HS-5 (cell line): ENCODE measurements around the gene LRRC1.
"Not testable (repeated sequence)": the region's sequence is repeated elsewhere in the genome, so short reads cannot be mapped to it uniquely, and the experiment has no call there.

Experiments
- DNase-seq: peaks from one replicate; pipeline ENCODE4 v3.0.0-alpha.2; 2012; ENCODE audit warnings: low read depth

Gene LRRC1

GRCh38 chr6:53794720-53795339 is at the start of gene LRRC1:
LRRC1 (plus strand) TSS chr6:53795005; CDS start chr6:53795257, 252 bp downstream.
- peak; percentile 56 for DNase-seq

- no peak for DNase-seq
Measured at GRCh38 chr6:53746442-53747103, 48.2 kb upstream of the LRRC1 start.

- no peak for DNase-seq
Measured at GRCh38 chr6:53750052-53750650, 44.7 kb upstream of the LRRC1 start.

- DNase-seq: no peak
Measured at GRCh38 chr6:53751417-53751816, 43.4 kb upstream of the LRRC1 start.

- DNase-seq: no peak
Measured at GRCh38 chr6:53752440-53752839, 42.4 kb upstream of the LRRC1 start.

GRCh38 chr6:53752856-53753255 is 41.9 kb upstream of the LRRC1 start:
- DNase-seq: peak; percentile 41

GRCh38 chr6:53754330-53754729 is 40.5 kb upstream of the LRRC1 start:
- DNase-seq: no peak

- DNase-seq: no peak
Measured at GRCh38 chr6:53756396-53756795, 38.4 kb upstream of the LRRC1 start.

- no peak for DNase-seq
Measured at GRCh38 chr6:53758496-53758895, 36.3 kb upstream of the LRRC1 start.

- no peak for DNase-seq
Measured at GRCh38 chr6:53761036-53761435, 33.8 kb upstream of the LRRC1 start.

- DNase-seq: no peak
Measured at GRCh38 chr6:53765270-53765669, 29.5 kb upstream of the LRRC1 start.

- DNase-seq: no peak
Measured at GRCh38 chr6:53766930-53767329, 27.9 kb upstream of the LRRC1 start.

- DNase-seq: no peak
Measured at GRCh38 chr6:53767941-53768340, 26.9 kb upstream of the LRRC1 start.

- DNase-seq: no peak
Measured at GRCh38 chr6:53768636-53769035, 26.2 kb upstream of the LRRC1 start.

GRCh38 chr6:53770780-53771249 is 24.0 kb upstream of the LRRC1 start:
- DNase-seq: no peak

- DNase-seq: no peak
Measured at GRCh38 chr6:53771785-53772624, 22.8 kb upstream of the LRRC1 start.

GRCh38 chr6:53773044-53773696 is 21.6 kb upstream of the LRRC1 start:
- DNase-seq: no peak

- not testable (repeated sequence) for DNase-seq
Measured at GRCh38 chr6:53776152-53776551, 18.7 kb upstream of the LRRC1 start.

GRCh38 chr6:53784991-53785390 is 9.8 kb upstream of the LRRC1 start:
- DNase-seq: not testable (repeated sequence)

- DNase-seq: no peak
Measured at GRCh38 chr6:53786832-53787231, 8.0 kb upstream of the LRRC1 start.

- DNase-seq: no peak
Measured at GRCh38 chr6:53790886-53791285, 3.9 kb upstream of the LRRC1 start.

- no peak for DNase-seq
Measured at GRCh38 chr6:53792016-53792415, 2.8 kb upstream of the LRRC1 start.
